ENCODE measurements around the gene NIN.
A peak's percentile ranks its signal among the peaks of the same experiment; 100 is the strongest.

Gene NIN

DNA sequence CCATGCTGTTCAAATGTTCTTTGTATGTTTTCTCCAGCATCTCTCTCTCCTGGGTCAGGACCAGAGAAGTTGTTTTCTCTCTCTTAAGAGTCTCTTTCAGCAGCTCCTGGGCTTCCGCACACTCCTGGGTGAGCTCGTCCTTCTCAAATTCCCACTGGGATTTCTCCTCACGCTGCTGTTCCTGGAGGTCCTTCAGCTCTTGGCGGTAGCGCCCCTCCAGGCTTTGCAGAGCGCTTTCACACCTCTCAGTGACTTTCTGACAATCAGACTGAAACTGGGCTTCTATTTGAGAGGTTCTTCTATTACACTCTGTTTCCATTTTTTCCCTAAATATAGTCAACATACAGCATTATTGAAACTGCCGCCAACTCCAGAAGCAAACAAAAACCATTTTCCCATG, 72.7 kb downstream of the NIN start:
- DNase-seq, result no peak

DNA sequence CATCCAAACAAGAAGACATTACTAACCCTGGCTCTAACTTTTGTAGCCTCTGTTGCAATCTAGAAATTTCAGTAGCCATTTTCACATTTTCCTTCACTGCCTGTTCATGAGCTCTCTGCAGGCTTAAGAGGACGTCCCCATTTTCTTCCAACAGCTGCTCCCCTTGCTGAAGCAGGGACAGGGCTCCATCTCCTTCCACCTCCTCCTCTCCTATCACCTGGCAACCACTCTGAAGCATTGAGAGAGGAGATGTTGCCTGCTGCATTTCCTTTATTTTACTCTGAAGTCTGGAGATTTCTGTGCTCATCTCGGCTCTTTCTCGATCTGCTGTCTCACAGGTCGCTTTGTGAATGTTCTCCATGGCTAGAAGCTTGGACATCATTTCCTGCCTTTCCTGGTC, 73.3 kb downstream of the NIN start:
- no peak for DNase-seq

DNA sequence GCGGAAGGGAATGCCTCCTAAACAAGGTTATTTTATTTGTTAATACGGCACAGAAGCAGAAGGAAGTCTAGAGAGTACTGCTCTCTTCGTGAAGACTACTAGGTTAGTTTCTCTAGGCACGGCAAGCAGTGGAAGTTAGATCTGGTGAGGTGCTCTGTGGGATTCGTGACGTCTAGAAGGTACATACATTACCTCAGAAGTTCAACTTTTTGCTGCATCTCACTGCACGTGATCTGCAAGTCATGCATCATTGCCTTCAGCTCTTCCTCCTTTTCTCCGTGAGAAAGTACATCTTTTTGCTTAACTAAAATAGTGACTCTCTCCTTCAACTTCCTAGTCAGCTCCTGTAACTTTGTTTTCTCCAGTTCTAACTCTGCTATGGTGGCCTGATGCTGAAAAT, 74.7 kb downstream of the NIN start:
- DNase-seq, result no peak

DNA sequence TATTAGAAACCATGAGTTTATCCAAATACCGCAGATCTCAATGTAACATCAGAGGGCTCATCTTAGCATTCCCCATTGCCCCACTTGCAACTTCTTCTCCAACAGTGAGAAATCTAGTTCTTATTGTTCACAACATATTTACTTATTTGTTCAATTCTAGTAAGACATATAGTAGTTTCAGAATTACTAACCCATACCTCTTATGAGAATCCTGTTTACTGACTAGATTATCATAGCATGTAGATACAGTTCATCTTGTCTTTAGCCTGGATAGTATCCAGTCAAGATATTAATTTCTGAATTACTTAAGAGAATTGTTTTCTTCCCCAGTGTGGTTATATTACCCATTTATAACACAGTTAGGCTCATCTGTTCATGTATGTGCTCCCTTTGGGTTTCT, 80.6 kb downstream of the NIN start:
- DNase-seq, result no peak

DNA sequence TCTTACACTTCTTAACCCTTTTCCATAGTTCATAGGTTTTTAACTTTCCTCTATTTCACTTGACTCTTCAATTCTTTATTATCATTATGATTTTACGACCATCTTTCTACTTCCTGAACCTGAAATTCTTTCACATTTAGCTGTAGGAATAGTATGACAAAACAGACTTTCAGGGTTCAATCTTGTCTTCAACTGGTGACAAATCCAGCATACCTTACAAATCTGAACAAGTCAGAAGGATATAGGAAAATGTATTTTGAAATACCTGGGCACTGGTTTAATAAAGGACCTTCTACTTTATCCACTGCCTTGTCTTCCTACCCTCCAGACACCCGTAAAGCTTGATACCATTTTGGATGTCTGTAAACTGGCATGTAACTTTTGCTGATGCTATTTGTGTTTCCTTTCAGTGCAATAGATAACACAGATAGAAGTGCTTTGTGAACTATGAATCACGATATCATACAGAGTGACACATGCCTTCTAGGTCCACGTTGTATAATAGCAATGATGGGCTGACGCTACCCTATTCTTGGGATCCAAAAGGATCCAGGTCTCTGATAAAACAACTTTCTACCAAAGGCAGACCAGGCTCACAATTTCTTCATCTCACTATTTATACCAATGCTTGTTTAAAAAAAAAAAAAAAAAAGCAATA, 85.4 kb downstream of the NIN start:
- no peak for DNase-seq

DNA sequence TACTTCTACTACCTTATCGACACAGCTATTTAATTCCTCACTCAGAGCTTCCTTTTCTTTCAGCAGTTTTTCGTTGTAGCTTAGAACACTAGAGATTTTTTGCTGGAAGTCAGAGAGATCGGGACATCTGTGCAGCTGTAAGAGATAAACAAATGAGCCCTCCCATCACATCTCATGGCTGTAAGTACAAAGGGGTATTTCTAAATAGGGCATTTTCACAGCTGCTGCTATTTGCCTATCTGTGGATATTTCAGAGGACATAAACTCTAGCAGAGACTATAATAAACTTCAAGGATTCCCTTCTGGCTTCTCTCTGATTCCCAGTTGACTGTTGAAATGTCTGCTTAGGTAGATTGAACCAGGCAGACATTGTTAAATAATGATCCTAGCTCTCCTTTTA, 86.7 kb downstream of the NIN start:
- DNase-seq, result peak; percentile 19 to 56

DNA sequence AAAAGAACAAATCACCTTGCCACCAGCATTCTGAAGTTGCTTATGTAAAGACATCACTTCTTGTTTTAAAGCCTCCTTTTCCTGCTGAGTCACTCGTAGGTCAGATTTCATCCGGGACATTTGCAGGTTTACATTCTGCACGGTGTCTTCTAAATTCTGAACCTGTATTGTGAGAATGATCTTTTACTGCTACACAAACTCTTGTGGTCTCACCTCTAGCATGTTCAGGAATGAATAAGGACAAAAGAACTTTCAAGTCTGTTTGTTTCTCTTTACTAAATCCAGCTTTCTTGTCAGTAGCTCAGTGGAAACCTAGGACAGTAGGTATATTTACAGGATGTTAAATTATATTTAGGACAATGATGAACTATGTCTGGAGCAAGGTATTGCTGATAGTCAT, 89.4 kb downstream of the NIN start:
- no peak for DNase-seq

DNA sequence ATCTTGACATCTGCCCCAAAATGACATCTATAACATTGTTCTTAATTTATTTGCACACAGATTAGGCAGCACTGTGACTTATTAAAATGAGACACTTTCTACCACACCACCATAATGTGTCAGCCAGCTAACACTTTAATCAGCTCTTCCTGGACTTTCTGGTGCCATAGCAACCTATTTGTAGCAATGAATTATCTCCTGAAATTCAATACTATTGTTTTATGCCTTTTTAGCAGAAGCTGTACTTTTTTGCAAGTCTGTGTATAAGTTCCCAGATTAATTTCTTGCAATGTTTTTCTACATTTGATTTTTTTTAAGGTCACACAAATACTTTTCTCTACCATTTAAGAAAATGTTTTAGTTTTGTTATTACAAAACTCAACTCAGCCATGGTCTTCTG, 90.1 kb downstream of the NIN start:
- no peak for DNase-seq

DNA sequence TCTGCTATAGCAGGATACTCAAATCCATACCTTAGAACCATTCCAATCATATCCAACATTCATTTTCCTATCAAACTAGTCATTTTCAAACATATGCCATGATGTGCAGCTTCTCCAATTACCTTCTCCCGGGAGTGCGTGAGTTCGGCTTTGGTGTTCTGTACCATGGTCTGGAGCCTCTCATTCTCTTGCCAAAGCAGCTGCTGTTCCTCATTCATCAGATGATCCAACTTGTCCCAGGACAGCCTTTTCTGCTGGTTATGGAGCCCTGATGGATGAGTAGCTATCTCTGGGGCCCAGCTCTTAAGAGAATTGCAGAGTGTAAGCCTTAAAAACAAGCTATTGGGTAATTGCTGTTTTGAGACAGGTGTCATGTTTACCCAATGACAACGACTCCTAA, 91.8 kb downstream of the NIN start:
- no peak for DNase-seq

DNA sequence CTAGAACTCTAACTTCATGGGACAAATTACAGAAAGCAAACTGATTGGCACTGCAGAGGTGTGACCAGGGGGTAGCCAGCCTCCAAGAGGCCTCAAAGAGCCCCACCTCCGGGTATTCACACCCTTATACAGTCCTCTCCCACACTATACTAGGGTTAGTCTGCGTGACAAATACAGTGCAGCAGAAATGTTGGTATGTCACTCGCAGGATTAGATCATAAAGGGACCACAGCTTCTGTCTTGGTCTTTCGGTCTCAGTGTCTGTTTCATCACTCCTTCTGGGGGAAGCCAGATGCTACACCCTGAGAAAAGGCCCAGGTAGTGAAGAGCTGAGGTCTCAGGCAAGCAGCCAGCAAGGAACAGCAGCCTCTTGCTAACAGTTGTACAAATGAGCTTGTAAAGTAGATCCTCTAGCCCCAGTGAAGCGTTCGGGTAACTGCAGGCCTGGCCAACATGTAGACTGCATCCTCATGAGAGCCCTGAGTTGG, 94.0 kb downstream of the NIN start:
- DNase-seq, result no peak

DNA sequence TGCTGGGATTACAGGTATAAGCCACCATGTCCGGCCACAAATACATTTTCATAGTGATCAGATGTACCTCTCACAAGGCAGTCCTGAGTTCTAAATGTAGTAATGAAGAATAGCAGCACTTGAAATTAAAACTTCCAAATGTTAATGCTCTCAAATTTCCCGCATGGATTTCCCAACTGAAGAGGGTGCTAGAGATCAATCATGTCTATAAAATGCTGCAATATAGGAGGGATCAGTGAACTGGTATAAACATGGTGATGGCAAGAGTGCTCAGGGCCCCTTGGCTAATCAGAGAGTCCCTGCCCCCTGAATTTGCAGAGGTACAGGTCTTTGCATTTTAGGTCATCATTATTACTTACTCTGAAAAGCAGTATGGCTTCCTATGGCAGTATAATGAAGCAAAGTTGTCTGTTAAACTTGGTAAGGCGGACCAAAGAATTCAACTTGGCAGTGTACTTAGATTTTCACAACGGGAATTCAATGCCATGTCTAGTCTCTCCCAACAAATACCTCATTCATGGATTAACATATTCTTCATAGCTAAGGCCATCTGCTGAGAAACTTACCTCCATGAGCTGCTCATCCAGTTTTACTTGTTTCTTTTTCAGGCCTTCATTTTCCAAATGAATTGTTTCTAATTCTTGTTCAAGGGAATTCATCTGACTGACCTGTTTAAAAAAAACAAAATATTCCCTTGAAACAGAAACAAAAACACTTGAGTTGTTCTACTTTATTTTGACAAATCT, 95.8 kb downstream of the NIN start:
- DNase-seq, result no peak

DNA sequence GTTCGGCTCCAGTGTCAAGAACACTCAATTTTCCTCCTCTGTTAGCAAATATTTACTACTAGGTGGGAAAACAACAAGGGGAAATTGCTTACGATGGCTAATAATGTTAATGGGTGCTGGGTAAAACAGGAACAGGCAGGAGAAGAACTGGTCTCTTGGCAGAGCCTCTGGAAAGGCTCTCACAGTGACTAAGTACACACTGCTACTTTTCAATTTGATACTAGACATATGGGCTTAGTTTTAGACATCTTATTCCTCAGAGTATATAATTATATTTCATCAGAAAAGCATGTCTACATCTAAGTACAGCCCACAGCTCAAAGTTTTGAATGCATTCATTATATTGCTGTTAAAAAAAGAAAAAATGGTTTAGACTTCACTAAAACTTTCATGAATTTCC, 97.5 kb downstream of the NIN start:
- no peak for DNase-seq

DNA sequence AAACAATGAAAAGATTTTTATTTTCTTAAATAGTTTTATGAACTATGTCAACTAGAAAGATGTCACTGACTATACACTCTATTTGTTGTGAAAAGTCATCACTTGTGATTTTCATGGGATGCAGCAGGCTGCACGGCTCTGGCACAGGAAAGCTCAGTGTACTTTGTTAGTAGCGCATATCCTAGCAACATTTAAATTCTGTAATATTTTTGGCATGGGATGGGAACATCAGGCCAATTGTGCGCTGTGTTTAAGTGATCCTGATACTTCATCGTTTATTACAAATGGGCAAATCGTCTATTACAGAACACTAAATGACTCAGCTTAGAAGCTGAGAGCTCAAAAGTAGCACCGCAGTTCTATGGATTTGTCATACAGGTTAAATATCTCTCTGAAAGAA, 102.1 kb downstream of the NIN start:
- DNase-seq, result no peak

DNA sequence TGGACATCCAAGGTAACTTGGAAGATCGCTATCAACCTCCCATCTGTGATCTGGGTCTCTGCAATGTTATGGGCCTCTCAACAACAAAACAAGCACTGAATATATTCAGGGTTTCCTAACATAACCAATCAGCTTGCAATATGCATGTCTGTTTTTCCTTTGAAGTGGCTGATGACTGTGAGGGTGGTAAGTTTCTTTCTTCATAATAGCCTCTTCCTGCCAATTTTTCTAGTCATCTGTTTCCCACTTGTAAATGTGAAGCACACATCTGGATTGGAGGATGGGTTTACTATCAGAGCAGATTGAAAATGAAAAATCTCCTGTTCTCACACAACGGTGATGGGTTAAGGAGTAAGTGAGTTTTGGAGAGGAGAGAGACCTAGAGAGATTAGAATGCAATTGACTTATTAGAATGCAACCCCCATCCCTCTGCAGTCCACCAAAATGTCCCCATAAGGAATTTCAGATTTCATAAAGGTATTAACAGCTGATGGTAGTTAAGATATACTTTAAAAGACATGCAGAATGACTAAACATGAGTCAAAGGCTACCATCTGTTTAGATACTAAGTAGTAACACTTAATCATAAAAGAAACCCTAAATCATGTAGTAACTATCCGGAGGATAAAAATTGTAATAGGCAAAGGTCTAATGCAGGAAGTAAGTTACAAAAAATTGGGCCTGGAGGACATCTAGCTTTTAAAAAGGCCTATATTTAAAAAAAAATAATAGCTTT, 104.4 kb downstream of the NIN start:
- DNase-seq, result no peak

DNA sequence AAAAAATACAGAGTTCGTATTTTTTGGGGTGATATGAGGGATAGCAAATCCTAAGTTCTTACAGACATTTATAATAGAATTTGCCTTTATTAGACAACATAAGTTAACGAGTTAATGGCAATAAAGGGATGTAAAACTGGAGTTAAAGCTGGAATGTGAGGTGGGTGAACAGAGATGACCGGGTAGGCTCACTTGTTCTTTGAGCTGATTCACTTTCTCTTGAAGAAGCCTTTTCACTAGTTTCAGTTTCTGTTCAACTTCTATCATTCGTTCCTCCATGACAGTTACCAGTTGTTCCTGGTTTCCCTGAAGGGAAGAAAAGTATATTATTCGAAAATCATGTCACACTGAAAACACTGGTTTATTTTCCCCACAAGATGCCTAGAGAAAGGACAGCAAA, 105.2 kb downstream of the NIN start:
- no peak for DNase-seq

DNA sequence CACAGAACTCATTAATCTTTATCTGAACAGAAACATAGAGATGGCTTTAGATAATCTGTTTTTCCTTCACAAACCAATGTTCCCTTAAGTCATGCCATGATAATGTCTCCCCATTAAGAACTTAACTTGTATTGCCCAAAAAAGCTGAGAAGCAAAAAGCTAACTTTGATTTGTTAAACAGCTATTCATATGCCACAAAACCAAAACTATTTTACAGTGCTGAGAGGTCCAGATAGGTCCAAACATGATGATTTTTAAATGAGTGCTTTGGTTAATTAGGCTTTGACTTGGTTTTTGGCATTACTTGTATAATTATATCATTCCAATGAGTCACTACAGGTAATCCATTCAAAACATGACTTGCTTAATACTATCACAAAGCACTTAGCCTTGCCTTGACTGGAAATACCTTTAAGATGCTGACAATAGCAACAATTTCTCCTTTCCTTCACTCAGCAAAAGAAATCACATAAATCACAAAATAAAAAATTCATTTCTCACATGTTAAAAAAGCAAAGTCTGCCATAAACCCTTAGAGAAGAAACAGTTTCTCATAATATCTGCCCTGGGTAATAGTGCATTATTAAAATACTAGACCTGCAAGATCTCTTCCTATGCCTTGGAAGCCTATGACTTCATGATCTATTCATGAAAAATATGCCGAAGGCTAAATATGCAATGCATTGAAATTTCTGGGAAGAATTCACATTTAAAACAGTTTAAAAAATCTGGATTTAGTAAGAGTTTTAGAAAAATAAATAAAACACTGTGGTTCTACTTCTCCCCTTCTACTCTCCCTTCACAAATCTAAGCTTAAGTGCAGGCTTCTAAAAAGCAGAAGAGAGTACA, 110.8 kb downstream of the NIN start:
- DNase-seq, result no peak

DNA sequence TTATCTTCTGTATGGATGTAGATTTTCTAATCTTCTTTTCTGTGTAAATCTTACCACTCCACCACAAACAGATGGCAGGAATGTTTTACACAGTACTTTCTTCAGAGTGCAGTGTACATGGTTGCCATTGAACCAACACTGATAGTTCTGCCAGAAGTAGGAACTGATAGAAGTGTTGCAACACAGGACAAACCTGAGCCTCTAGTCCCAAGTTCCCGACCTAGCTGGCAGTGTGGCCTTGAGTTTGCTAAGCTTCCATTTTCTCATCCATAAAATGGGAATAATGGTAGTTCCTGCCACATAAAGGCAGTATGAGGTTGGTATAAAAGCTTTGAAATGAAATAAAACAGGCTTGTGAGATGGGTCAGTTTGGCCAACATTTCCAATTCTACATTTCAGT, 112.0 kb downstream of the NIN start:
- DNase-seq, result no peak

DNA sequence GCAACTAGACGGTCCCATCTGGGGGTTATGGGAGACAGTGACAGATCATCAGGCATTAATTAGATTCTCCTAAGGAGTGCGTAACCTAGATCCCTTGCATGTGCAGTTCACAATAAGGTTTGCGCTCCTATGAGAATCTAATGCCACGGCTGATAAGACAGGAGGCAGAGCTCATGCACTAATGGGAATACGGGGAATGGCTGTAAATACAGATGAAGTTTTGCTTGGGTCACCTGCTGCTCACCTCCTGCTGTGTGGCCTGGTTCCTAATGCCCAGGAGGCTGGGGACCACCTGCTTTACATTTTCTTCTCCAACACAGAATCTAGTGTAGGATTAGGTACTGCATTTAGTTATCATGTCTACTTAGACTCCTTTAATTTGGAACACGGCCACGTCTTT, 113.2 kb downstream of the NIN start:
- no peak for DNase-seq

DNA sequence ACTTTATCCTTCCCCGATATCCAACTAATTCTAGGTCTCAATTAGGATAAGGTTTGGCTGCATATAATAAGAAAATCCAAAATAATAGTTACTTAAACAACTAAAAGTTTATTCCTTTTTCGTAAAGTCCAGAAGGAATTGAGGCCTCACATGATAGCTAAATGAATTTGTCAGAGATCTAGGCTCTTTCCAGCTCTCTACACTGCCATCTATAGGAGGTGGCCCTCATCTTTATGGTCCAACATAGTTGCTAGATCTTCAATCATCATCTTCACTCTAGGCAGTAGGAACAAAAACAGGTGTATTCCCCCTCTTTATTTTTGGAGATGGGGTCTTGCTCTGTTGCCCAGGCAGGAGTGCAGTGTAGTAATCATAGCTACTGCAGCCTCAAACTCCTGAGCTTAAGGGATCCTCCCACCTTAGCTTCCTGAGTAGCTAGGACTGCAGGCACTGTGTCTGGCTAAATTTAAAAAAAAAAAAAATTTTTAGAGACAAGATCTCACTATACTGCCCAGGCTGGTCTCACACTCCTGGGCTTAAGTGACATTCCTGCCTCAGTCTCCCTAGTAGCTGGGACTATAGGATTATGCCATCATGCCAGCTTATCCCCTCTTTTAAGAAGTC, 116.4 kb downstream of the NIN start:
- peak in 1 of 2 experiments; percentile 31 for DNase-seq

DNA sequence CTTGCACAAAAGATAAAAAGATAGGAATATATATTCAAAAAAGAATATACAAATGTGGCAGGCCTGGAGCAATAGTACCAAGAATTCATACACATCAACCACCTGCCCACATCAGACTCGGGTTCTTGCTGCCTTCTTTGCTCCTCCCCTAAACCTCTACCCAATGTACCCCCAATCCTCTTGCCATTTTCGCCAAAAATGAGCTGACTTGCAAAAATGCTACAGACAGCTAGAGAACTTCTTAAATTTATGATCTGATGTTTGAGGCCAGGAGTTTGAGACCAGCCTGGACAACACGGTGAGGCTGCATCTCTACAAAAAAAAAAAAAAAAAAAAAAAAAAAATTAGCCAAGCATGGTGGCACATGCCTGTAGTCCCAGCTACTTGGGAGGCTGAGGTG, 119.9 kb downstream of the NIN start:
- DNase-seq, result no peak

DNA sequence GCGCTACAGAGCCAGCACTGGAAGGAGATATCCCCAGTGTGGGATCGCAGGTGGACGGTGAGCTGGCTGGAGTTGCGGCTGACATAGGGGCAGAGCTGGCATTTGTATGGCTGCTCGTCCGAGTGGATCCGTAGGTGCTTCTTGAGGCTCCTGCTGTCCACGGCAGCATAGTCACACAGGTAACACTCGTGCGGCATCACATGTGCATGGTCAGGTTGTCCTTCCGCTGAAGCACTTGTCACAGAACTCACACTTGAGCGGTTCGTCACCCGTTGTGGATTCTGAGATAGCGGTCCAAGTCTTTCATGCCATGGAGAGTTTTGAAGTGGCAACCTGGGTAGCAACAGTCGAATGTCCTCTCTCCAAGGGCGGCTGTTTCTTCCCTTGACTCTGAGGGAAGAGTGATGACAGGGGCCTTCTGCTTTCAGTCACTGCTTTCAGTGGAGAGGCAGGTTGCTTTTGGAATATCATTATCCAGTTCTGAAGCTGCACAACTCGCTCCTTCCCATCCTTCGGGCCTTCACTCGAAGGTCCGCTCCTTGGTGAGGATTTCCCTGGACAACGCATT, 125.9 kb downstream of the NIN start:
- DNase-seq, result no peak

DNA sequence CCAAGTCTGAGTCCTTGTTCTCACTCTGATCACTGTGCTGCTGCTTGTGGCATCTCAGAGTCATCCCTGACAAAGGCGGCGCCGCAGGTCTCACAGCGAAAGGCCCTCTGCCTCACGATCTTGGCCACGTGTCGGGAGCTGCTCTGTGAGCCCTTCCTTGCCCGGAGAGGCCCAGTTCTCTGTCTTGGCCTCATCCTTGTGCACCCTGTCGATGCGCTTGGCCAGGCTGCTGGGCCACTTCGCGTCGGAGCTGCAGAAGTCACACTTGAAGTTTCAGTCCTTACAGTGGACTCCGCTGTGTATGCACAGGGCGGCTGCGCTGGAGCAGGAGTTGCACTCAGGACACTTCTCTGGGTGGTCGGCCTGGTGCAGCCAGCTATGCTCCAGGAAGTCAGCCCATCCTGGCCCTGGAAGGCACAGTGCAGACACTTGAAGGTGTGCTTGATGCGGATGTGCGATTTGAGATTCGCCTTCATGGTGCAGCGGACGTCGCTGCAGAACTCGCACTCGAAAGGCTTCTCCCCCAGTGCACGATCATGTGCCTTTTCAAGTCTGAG, 126.4 kb downstream of the NIN start:
- DNase-seq, result no peak

Data from NCI-H526 (cell line).